CD4-positive, alpha-beta T cell treated with Interleukin-17A for 1 hour (primary cell): ENCODE measurements around the gene ZFAND3.

Experiments used
- DNase-seq: peaks from one replicate; pipeline ENCODE4 v3.0.0-alpha.2; 2020

Gene ZFAND3

GRCh38 chr6:37819177-37819801 is at the start of gene ZFAND3:
Gene ZFAND3 (plus strand): TSS chr6:37819727. CDS start chr6:37819946, 219 bp downstream.
- peak; percentile 95 for DNase-seq

GRCh38 chr6:37774028-37774680 is 45.4 kb upstream of the ZFAND3 start:
- DNase-seq: no peak

GRCh38 chr6:37776566-37776965 is 43.0 kb upstream of the ZFAND3 start:
- no peak for DNase-seq

- DNase-seq: no peak
Measured at GRCh38 chr6:37777272-37777834, 42.2 kb upstream of the ZFAND3 start.

- DNase-seq: no peak
Measured at GRCh38 chr6:37779111-37779800, 40.3 kb upstream of the ZFAND3 start.

- no peak for DNase-seq
Measured at GRCh38 chr6:37779902-37780628, 39.5 kb upstream of the ZFAND3 start.

GRCh38 chr6:37781788-37782187 is 37.7 kb upstream of the ZFAND3 start:
- DNase-seq: no peak

- no peak for DNase-seq
Measured at GRCh38 chr6:37783025-37783855, 36.3 kb upstream of the ZFAND3 start.

- DNase-seq: no peak
Measured at GRCh38 chr6:37783856-37784584, 35.5 kb upstream of the ZFAND3 start.

- no peak for DNase-seq
Measured at GRCh38 chr6:37784585-37784967, 35.0 kb upstream of the ZFAND3 start.

GRCh38 chr6:37785002-37785662 is 34.4 kb upstream of the ZFAND3 start:
- no peak for DNase-seq

- no peak for DNase-seq
Measured at GRCh38 chr6:37785663-37786270, 33.8 kb upstream of the ZFAND3 start.

- DNase-seq: no peak
Measured at GRCh38 chr6:37787216-37787615, 32.3 kb upstream of the ZFAND3 start.

GRCh38 chr6:37788259-37788658 is 31.3 kb upstream of the ZFAND3 start:
- DNase-seq: no peak

- peak; percentile 77 for DNase-seq
Measured at GRCh38 chr6:37791156-37791919, 28.2 kb upstream of the ZFAND3 start.

- no peak for DNase-seq
Measured at GRCh38 chr6:37792457-37793033, 27.0 kb upstream of the ZFAND3 start.

- no peak for DNase-seq
Measured at GRCh38 chr6:37793067-37793466, 26.5 kb upstream of the ZFAND3 start.

- no peak for DNase-seq
Measured at GRCh38 chr6:37794825-37795224, 24.7 kb upstream of the ZFAND3 start.
